Measurements from ENCODE around the gene CCDC28B.

- TF ChIP-seq EP300 (IDR thresholded peaks at IDR 0.05; ENCODE audit: borderline replicate concordance) (no peak), YY1 (IDR thresholded peaks at IDR 0.05; ENCODE audit: low read depth) (no peak)
These were observed 31.5 kb downstream of the CCDC28B start for GRCh38 chr1:32231843-32232432.
